Measurements from ENCODE around the gene CACNA1D.

The CACNA1D gene

DNA sequence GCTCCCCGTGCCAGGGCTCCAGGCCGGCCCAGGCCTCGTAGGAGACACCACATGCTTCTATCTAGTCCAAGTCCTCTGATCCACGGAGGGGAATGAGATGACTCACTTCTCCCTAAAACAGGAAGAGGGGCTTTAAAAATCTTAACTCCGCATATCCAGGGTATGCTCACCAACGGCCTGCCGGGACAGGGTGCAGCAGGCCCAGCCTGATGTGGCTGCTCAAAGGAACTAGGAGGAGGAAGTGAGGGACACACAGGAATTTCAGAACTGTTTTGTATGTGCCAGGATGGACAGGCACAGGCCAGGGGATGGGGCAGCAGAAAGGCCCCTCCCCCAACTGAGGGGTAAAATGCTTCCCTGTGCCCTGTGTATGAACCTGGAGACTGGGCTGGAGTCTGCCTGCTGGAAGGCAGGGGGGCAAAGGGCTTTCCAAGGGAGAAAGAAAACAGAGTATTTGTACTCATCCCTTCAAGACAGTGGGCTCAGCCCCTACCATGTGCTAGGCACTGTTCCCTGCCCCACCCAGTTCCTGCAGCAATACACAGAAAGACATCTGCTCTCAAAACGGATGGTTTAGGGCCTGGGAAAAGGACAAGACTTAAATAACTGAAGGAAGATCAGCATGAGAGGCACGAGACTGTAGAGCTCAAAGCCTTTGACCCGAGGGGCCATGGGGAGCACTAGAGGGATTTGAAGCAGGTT lies 329.7 kb downstream of the CACNA1D start:
- no peak overlapping the region for H3K4ac ChIP-seq (ENCODE audit: low read length)
- H2BK5ac ChIP-seq (ENCODE audit: low read length): no peak overlapping the region
- H3K4me1 ChIP-seq (ENCODE audit: control insufficient read depth in 2 of 2, insufficient read depth in 1 of 2, low read depth in 1 of 2, low read length in 2 of 2): no peaks in the 10 kb centered on the region
- no peak for DNase-seq (ENCODE audit: low spot score)
- no peak overlapping the region for H3K23ac ChIP-seq (ENCODE audit: low read depth, low read length, poor library complexity)
- H2AFZ ChIP-seq (ENCODE audit: low read length): no peak overlapping the region
- peak overlapping the region; percentile 0 for H3K14ac ChIP-seq (ENCODE audit: low read length)
- no peak overlapping the region for H3K27ac ChIP-seq (replicated peaks; ENCODE audit: low read length)
- no peak overlapping the region for H2BK12ac ChIP-seq (ENCODE audit: low read length)
- no peak overlapping the region for H2BK120ac ChIP-seq (ENCODE audit: low read depth, low read length)
- no peaks in the 10 kb centered on the region for H3K27me3 ChIP-seq (ENCODE audit: control insufficient read depth in 3 of 3, insufficient read depth in 3 of 3, low read depth in 1 of 3, low read length in 3 of 3)
- no peak overlapping the region for H3K4me2 ChIP-seq (ENCODE audit: insufficient read depth, low read length, poor library complexity, severe bottlenecking)
- peaks cover 4 to 11% of the 10 kb centered on the region in 2 donors for H3K36me3 ChIP-seq (replicated peaks in 1 of 2; ENCODE audit: control insufficient read depth in 2 of 2, insufficient read depth in 2 of 2, low read length in 2 of 2)
- H3K4me3 ChIP-seq (ENCODE audit: low read length in 2 of 2): no peak overlapping the region
- no peak overlapping the region for H3K9ac ChIP-seq (ENCODE audit: low read depth, low read length, poor library complexity)
- WGBS, 2 donors (ENCODE audit: extremely low coverage in 2 of 2, insufficient read length in 2 of 2, insufficient replicate concordance in 1 of 2): no CpG with 5 or more reads among the region's 10 CpGs
- H4K91ac ChIP-seq (ENCODE audit: low read depth, low read length, poor library complexity): no peak overlapping the region
- H2BK15ac ChIP-seq (ENCODE audit: low read length): no peak overlapping the region
- peaks cover 3% of the 10 kb centered on the region for H3K79me1 ChIP-seq (ENCODE audit: low read depth, low read length)
- H3K18ac ChIP-seq (ENCODE audit: low read length): peak overlapping the region; percentile 41
- no peaks in the 10 kb centered on the region for H3K9me3 ChIP-seq (replicated peaks in 1 of 2; ENCODE audit: control insufficient read depth in 2 of 2, insufficient read depth in 1 of 2, low read depth in 1 of 2, low read length in 2 of 2)
- no peak overlapping the region for H4K8ac ChIP-seq (ENCODE audit: low read depth, low read length)
- H2AK5ac ChIP-seq (ENCODE audit: low read depth, low read length): no peak overlapping the region

DNA sequence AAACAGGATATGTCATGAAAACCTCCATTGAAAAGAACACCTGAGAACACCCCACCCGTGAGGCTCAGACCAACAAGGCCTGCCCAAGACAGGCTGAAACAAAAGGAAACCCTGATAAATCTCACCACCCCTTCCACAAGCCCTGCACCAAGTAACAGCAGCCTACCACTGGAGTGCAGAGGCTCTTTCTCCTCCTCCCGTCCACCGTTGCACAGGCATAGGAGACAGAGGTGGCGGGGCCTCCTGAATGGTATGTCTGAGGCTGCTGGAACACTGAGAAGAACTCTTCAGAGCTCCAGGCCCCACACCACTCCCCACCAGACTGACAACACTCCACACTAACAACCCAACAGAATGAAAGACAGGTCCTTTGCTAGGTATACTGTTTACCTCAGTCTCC lies 330.4 kb downstream of the CACNA1D start:
- Histone ChIP-seq H2BK15ac (ENCODE audit: low read length) (no peak overlapping the region), H3K18ac (ENCODE audit: low read length) (no peak overlapping the region), H4K91ac (ENCODE audit: low read depth, low read length, poor library complexity) (no peak overlapping the region), H3K9ac (ENCODE audit: low read depth, low read length, poor library complexity) (no peak overlapping the region), H3K79me1 (ENCODE audit: low read depth, low read length) (peaks cover 3% of the 10 kb centered on the region), H3K27ac (replicated peaks; ENCODE audit: low read length) (no peak overlapping the region), H3K27me3 (ENCODE audit: control insufficient read depth in 3 of 3, insufficient read depth in 3 of 3, low read depth in 1 of 3, low read length in 3 of 3) (no peaks in the 10 kb centered on the region), H2AFZ (ENCODE audit: low read length) (no peak overlapping the region), H2BK120ac (ENCODE audit: low read depth, low read length) (no peak overlapping the region), H2BK5ac (ENCODE audit: low read length) (no peak overlapping the region), H3K9me3 (replicated peaks in 1 of 2; ENCODE audit: control insufficient read depth in 2 of 2, insufficient read depth in 1 of 2, low read depth in 1 of 2, low read length in 2 of 2) (no peaks in the 10 kb centered on the region), H3K4me3 (ENCODE audit: low read length in 2 of 2) (no peak overlapping the region), H3K36me3 (replicated peaks in 1 of 2; ENCODE audit: control insufficient read depth in 2 of 2, insufficient read depth in 2 of 2, low read length in 2 of 2) (peaks cover 3 to 4% of the 10 kb centered on the region in 2 donors), H3K14ac (ENCODE audit: low read length) (no peak overlapping the region), H4K8ac (ENCODE audit: low read depth, low read length) (no peak overlapping the region), H3K4me2 (ENCODE audit: insufficient read depth, low read length, poor library complexity, severe bottlenecking) (no peak overlapping the region), H3K23ac (ENCODE audit: low read depth, low read length, poor library complexity) (no peak overlapping the region), H3K4ac (ENCODE audit: low read length) (no peak overlapping the region), H2BK12ac (ENCODE audit: low read length) (no peak overlapping the region), H2AK5ac (ENCODE audit: low read depth, low read length) (no peak overlapping the region), H3K4me1 (ENCODE audit: control insufficient read depth in 2 of 2, insufficient read depth in 1 of 2, low read depth in 1 of 2, low read length in 2 of 2) (no peaks in the 10 kb centered on the region)
- WGBS, 2 donors (ENCODE audit: extremely low coverage in 2 of 2, insufficient read length in 2 of 2, insufficient replicate concordance in 1 of 2): no CpG with 5 or more reads among the region's 4 CpGs
- no peak for DNase-seq (ENCODE audit: low spot score)

DNA sequence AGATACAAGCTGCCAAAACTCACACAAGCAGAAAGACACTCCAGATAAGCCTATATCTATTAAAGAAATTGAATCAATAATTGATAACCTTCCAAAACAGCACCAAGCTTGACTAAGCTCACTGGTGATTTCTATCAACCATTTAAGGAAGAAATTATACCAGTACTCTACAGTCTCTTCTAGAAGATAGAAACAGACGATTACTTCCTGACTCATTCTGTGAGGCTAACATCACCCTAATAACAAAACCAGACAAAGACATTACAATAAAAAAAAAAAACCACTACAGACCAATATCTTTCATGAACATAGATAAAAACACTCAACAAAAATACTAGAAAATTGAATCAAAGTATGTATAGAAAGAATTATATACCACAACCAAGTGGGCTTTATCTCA lies 331.6 kb downstream of the CACNA1D start:
- Histone ChIP-seq H4K91ac (ENCODE audit: low read depth, low read length, poor library complexity) (no peak overlapping the region), H2BK12ac (ENCODE audit: low read length) (no peak overlapping the region), H3K4me1 (ENCODE audit: control insufficient read depth in 2 of 2, insufficient read depth in 1 of 2, low read depth in 1 of 2, low read length in 2 of 2) (no peaks in the 10 kb centered on the region), H3K4me2 (ENCODE audit: insufficient read depth, low read length, poor library complexity, severe bottlenecking) (no peak overlapping the region), H3K9ac (ENCODE audit: low read depth, low read length, poor library complexity) (no peak overlapping the region), H3K18ac (ENCODE audit: low read length) (no peak overlapping the region), H2BK15ac (ENCODE audit: low read length) (no peak overlapping the region), H2AK5ac (ENCODE audit: low read depth, low read length) (no peak overlapping the region), H3K14ac (ENCODE audit: low read length) (no peak overlapping the region), H3K36me3 (replicated peaks in 1 of 2; ENCODE audit: control insufficient read depth in 2 of 2, insufficient read depth in 2 of 2, low read length in 2 of 2) (no peaks in the 10 kb centered on the region), H3K79me1 (ENCODE audit: low read depth, low read length) (peaks cover 3% of the 10 kb centered on the region), H3K9me3 (replicated peaks in 1 of 2; ENCODE audit: control insufficient read depth in 2 of 2, insufficient read depth in 1 of 2, low read depth in 1 of 2, low read length in 2 of 2) (no peaks in the 10 kb centered on the region), H3K23ac (ENCODE audit: low read depth, low read length, poor library complexity) (no peak overlapping the region), H2BK5ac (ENCODE audit: low read length) (no peak overlapping the region), H3K27me3 (ENCODE audit: control insufficient read depth in 3 of 3, insufficient read depth in 3 of 3, low read depth in 1 of 3, low read length in 3 of 3) (no peaks in the 10 kb centered on the region), H3K4ac (ENCODE audit: low read length) (no peak overlapping the region), H3K27ac (replicated peaks; ENCODE audit: low read length) (no peak overlapping the region), H3K4me3 (ENCODE audit: low read length in 2 of 2) (no peak overlapping the region), H2BK120ac (ENCODE audit: low read depth, low read length) (no peak overlapping the region), H2AFZ (ENCODE audit: low read length) (no peak overlapping the region), H4K8ac (ENCODE audit: low read depth, low read length) (no peak overlapping the region)
- no CpG with 5 or more reads among the region's 1 CpG for WGBS, 2 donors (ENCODE audit: extremely low coverage in 2 of 2, insufficient read length in 2 of 2, insufficient replicate concordance in 1 of 2)
- DNase-seq (ENCODE audit: low spot score): no peak

DNA sequence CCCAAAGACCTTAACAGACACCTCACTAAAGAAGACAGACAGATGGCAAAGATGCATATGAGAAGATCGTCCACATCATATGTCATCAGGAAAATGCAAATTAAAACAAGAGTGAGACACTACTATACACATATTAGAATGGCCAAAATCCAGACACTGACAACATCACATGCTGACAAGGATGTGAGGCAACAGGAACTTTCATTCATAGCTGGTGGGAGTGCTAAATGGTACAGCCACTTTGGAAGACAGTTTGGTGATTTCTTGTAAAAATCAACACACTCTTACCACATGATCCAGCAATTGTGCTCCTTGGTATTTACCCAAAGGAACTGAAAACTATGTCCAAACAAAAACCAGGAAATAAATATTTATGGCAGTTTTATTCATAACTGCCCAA lies 334.2 kb downstream of the CACNA1D start:
- Histone ChIP-seq H3K23ac (ENCODE audit: low read depth, low read length, poor library complexity) (no peak overlapping the region), H4K8ac (ENCODE audit: low read depth, low read length) (no peak overlapping the region), H2BK5ac (ENCODE audit: low read length) (no peak overlapping the region), H2AK5ac (ENCODE audit: low read depth, low read length) (no peak overlapping the region), H3K9ac (ENCODE audit: low read depth, low read length, poor library complexity) (no peak overlapping the region), H3K27ac (replicated peaks; ENCODE audit: low read length) (no peak overlapping the region), H3K4ac (ENCODE audit: low read length) (no peak overlapping the region), H3K4me2 (ENCODE audit: insufficient read depth, low read length, poor library complexity, severe bottlenecking) (no peak overlapping the region), H2BK12ac (ENCODE audit: low read length) (no peak overlapping the region), H2BK120ac (ENCODE audit: low read depth, low read length) (no peak overlapping the region), H3K79me1 (ENCODE audit: low read depth, low read length) (peaks cover 4% of the 10 kb centered on the region), H3K27me3 (ENCODE audit: control insufficient read depth in 3 of 3, insufficient read depth in 3 of 3, low read depth in 1 of 3, low read length in 3 of 3) (no peaks in the 10 kb centered on the region), H3K18ac (ENCODE audit: low read length) (no peak overlapping the region), H2BK15ac (ENCODE audit: low read length) (no peak overlapping the region), H3K36me3 (replicated peaks in 1 of 2; ENCODE audit: control insufficient read depth in 2 of 2, insufficient read depth in 2 of 2, low read length in 2 of 2) (no peaks in the 10 kb centered on the region), H3K4me3 (ENCODE audit: low read length in 2 of 2) (no peak overlapping the region), H3K14ac (ENCODE audit: low read length) (no peak overlapping the region), H4K91ac (ENCODE audit: low read depth, low read length, poor library complexity) (no peak overlapping the region), H2AFZ (ENCODE audit: low read length) (no peak overlapping the region), H3K4me1 (ENCODE audit: control insufficient read depth in 2 of 2, insufficient read depth in 1 of 2, low read depth in 1 of 2, low read length in 2 of 2) (no peaks in the 10 kb centered on the region), H3K9me3 (replicated peaks in 1 of 2; ENCODE audit: control insufficient read depth in 2 of 2, insufficient read depth in 1 of 2, low read depth in 1 of 2, low read length in 2 of 2) (no peaks in the 10 kb centered on the region)
- WGBS, 2 donors (ENCODE audit: extremely low coverage in 2 of 2, insufficient read length in 2 of 2, insufficient replicate concordance in 1 of 2): no CpG with 5 or more reads among the region's 1 CpG
- DNase-seq (ENCODE audit: low spot score): no peak

All from neuronal stem cell (in vitro differentiated cells).